CD4-positive, alpha-beta T cell treated with Interleukin-10 for 1 hour (primary cell): ENCODE results near the gene MRGPRD.

Source experiments
- DNase-seq: peaks from one replicate; pipeline ENCODE4 v3.0.0-alpha.2; 2020

Gene MRGPRD

GRCh38 chr11:68930991-68931855, 49.6 kb downstream of the MRGPRD start:
- DNase-seq, result no peak
